Left colon (tissue), 2 donors: ENCODE results near the gene CNTD1. TPM values are rescaled to one million over a fixed set of nuclear protein-coding genes. Genes with fewer than 3 reads are reported as not detected.

Experiments
- ATAC-seq: fragments of 200-7000 bp; cut with Tn5 transposase; one replicate; pipeline ENCODE4 v1.9.1; 2020; ENCODE audit warnings: mild to moderate bottlenecking, moderate library complexity
- DNase-seq, 2 donors: peaks; one replicate each; pipeline ENCODE4 v3.0.0-alpha.2; 2020
- intact Hi-C, 2 donors: fragments of 100-400 bp; cut with DNase I in 1 of 2; cut with micrococcal nuclease in 1 of 2; formaldehyde crosslinking; loops; one replicate each; pipeline versions ENCODE4 v1.11.2 to v1.14.0; 2022; cut with DNase I, micrococcal nuclease
- total RNA-seq, 2 donors: library from RNA; stranded (reverse); fragmentation: NEBNext Ultra II Directional; extraction: Animal tissue kit (Norgen Biotek cat#: 25700); gene quantifications; one replicate each; pipeline ENCODE4 v1.2.1, GENCODE V29; 2021
- donor health status: DM: no; HTN: no; CAD: no.
- donor health status: DM: yes; HTN: yes; CAD: no.

Gene CNTD1
- total RNA-seq, 2 donors from 2014 or later, result 1.2 to 2.4 TPM

DNA sequence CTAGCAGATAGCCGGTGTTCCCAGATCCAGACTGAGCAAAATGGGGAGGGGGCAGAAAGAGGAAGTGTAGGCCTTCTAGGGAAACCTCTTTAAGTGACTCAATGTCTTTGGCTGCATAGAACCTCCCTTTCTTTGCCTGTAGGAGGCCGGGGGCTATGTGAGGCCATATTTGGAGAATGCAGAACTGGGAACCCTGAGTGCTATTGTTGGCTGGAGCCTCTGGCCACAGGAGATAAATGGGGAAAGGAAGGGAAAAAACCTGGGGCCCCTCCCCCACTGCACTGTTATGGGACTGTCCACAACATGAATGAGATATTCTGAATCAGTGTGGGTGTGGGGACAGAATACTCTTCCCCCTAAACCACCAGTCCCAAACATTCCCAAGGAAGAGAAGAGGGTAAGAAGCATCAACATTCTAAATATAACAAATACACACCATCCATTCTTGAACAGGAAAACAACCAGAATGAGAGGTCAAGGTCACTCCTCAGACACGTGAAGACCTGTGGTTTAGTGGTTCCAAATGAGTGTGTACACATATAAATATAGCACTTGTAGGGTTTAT is 23.0 kb upstream of the CNTD1 start:
- ATAC-seq, result no peak
- intact Hi-C loops, result no loop called here
- DNase-seq, result no peak

DNA sequence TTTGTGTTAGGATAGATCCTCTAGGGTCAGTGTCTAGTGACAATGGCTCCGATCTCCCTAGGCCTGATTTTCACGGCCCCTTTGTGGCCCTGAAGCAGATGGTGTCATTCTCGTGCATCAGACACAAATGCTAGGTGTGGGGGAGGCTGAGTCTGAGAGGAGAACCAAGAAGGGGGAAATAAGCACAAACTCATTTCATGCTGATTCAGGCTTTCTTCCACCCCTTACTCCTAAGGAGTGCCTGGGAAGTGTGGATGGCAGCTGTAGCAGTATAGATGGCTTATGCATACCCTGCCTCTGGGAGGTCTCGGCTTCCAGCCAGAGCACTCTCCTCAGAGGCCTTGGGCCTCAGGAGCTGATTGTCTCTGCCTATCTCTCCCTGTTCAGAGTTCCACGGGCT is 20.1 kb upstream of the CNTD1 start:
- intact Hi-C loops, result no loop called here
- DNase-seq (no peak), ATAC-seq (no peak)

GRCh38 chr17:42779304-42779935 is 19.2 kb upstream of the CNTD1 start:
- peak; percentile 25 for ATAC-seq
- intact Hi-C loops, result no loop called here
- peak in 1 of 2 donors; percentile 50 for DNase-seq

- ATAC-seq, result peak; percentile 71
- intact Hi-C loops, result no loop called here
- DNase-seq, result peak; percentile 77 to 89
Measured at GRCh38 chr17:42779936-42780850, 18.5 kb upstream of the CNTD1 start, which contains the start of gene WNK4. Gene WNK4 (plus strand): TSS chr17:42780610. CDS start chr17:42780699, 89 bp downstream.

GRCh38 chr17:42780851-42781638 is 17.6 kb upstream of the CNTD1 start:
- intact Hi-C loops, result no loop called here
- DNase-seq, result no peak
- ATAC-seq, result peak; percentile 7

DNA sequence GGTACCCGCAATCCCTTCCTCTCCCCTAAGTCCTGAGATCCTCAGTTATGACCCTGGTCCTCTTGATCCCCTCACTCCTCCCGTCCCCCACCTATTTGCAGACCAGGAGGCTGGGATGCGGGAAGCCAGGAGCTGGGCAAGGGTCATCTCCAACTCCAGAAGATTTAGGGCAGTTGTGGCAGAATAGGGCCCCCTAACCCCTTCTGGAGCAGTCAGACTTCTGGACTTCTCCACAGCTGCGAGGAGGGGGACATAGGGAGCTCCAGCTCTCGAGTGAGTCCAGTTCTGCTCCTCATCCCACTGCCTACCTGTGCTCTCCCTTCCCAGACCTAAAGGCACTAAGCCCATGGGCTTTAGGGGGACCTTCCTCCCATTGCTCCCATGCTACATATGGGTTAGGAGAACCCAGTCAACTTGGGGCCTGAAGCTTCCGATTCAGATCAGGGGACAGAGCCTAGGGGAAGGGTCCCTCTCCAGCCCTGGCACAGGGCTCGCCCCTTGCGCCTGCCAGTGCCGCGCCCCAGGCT is 17.0 kb upstream of the CNTD1 start:
- ATAC-seq, result peak; percentile 1
- intact Hi-C loops, result no loop called here
- no peak for DNase-seq

- DNase-seq (no peak), ATAC-seq (peak; percentile 28)
- intact Hi-C loops, result no loop called here
Measured at GRCh38 chr17:42782166-42783061, 16.2 kb upstream of the CNTD1 start.

- DNase-seq (no peak), ATAC-seq (no peak)
- intact Hi-C loops, result no loop called here
Measured at GRCh38 chr17:42783062-42783790, 15.4 kb upstream of the CNTD1 start.

DNA sequence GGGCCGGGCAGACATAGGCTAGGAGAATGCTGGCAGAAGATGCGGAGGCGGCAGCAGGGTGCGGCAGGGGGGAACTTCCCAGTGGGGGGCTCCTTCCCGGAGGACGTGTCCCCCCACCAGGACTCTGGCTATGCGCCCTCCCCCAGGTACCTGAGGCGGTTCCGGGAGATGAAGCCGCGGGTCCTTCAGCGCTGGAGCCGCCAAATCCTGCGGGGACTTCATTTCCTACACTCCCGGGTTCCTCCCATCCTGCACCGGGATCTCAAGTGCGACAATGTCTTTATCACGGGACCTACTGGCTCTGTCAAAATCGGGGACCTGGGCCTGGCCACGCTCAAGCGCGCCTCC is 14.9 kb upstream of the CNTD1 start:
- DNase-seq, result no peak
- intact Hi-C loops, result no loop called here
- no peak for ATAC-seq

- ATAC-seq (no peak), DNase-seq (no peak)
Measured at GRCh38 chr17:42784409-42784808, 14.3 kb upstream of the CNTD1 start.

DNA sequence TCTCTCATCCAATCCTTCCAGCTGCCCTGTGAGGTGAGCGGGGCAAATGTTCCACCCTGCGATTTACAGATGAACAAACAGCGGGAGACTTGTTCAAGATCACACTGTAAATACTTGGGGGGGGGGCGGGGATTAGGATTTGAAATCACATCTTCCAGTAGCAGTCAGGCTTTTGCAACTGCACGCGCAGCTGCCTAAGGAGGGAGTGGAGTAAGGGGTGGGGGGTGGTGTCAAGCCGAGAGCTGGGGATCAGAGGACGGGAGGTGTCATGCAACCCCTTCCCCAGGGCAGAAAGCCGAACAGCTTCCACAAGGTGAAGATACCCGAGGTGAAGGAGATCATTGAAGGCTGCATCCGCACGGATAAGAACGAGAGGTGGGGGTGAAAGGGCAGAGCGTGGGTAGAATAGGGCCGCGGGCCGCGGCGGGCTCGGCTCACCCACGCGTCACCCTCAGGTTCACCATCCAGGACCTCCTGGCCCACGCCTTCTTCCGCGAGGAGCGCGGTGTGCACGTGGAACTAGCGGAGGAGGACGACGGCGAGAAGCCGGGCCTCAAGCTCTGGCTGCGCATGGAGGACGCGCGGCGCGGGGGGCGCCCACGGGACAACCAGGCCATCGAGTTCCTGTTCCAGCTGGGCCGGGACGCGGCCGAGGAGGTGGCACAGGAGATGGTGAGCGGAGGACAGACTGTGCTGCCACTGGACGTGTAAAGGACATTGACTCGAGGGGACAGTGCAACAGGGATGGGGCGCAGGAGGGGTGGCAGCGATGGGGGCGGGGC is 13.7 kb upstream of the CNTD1 start:
- intact Hi-C loops, result no loop called here
- no peak for DNase-seq
- no peak for ATAC-seq

More at GRCh38 chr17:42784409-42784808, 14.3 kb upstream of the CNTD1 start:
- intact Hi-C loops, result no loop called here

GRCh38 chr17:42787266-42787665 is 11.4 kb upstream of the CNTD1 start:
- intact Hi-C loops, result no loop called here
- no peak for ATAC-seq
- no peak for DNase-seq

GRCh38 chr17:42791948-42792347 is 6.7 kb upstream of the CNTD1 start:
- ATAC-seq, result no peak
- no peak for DNase-seq
- intact Hi-C loops, result no loop called here

DNA sequence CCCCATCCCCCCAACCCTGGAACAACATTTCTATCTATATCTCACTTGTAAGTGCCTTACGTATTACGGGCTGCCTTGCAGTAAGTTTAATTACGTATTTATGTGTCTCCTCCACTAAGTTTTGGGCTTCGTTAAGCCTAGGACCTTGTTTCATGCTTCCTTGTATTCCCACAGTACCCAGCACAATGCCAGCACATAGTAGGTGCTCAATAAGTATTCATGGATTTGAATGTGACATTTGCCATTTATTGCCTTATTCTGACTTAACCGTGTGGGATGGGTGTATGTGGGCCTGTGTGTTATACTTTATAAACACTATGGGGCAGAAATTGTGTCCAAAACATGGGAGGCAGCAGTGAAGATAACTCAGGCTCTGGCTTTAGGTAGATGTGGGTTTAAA is 6.1 kb upstream of the CNTD1 start:
- DNase-seq (no peak), ATAC-seq (no peak)
- intact Hi-C loops, result no loop called here

- DNase-seq (no peak), ATAC-seq (no peak)
- intact Hi-C loops, result no loop called here
Measured at GRCh38 chr17:42795061-42795460, 3.6 kb upstream of the CNTD1 start.

- DNase-seq (no peak), ATAC-seq (peak; percentile 28)
- intact Hi-C loops, result no loop called here
Measured at GRCh38 chr17:42795465-42795864, 3.2 kb upstream of the CNTD1 start.
